HepG2 (cell line): ENCODE measurements around the gene SMARCD1. TPM values are rescaled to one million over a fixed set of nuclear protein-coding genes. Genes with fewer than 3 reads are reported as not detected.

ENCODE experiments used
- ARNTL ChIP-seq: sonication (generic); formaldehyde crosslinking; IDR thresholded peaks from 2 replicates; pipeline ENCODE4 v1.4.0; 2020; ENCODE audit warnings: mild to moderate bottlenecking, missing genetic modification reagents
- CHCHD3 ChIP-seq: sonication (generic); formaldehyde crosslinking; IDR thresholded peaks from 2 replicates; pipeline ENCODE4 v1.8.0; 2022; ENCODE audit warnings: mild to moderate bottlenecking, missing genetic modification reagents, moderate library complexity
- DRAP1 ChIP-seq: IDR thresholded peaks from 2 replicates; pipeline ENCODE4 v1.6.1; 2016; ENCODE audit warnings: missing genetic modification reagents, missing compliant biosample characterization
- FOSL2 ChIP-seq: sonication (generic); formaldehyde crosslinking; IDR thresholded peaks from 2 replicates; pipeline ENCODE4 v1.4.0; 2020; ENCODE audit warnings: missing genetic modification reagents
- FOXA1 ChIP-seq, 2 experiments: fragments of 450-650 bp in 1 of 2; sonication (generic) in 1 of 2; formaldehyde crosslinking in 1 of 2; IDR thresholded peaks; 2 replicates each; pipeline versions ENCODE4 v1.4.0 to v1.6.1; 2016 to 2020; ENCODE audit warnings: missing genetic modification reagents in 1 of 2
- HDAC2 ChIP-seq: sonication (generic); formaldehyde crosslinking; IDR thresholded peaks from 2 replicates; pipeline ENCODE4 v1.4.0; 2020; ENCODE audit warnings: missing genetic modification reagents
- HMG20B ChIP-seq: conservative IDR thresholded peaks from 2 replicates; pipeline ENCODE4 v1.6.1; 2016; ENCODE audit warnings: missing genetic modification reagents, missing compliant biosample characterization
- IRF2 ChIP-seq: IDR thresholded peaks from 2 replicates; pipeline ENCODE4 v1.6.1; 2018; ENCODE audit warnings: missing genetic modification reagents, missing compliant biosample characterization
- ISL2 ChIP-seq: sonication (generic); formaldehyde crosslinking; IDR thresholded peaks from 2 replicates; pipeline ENCODE4 v1.5.0; 2020; ENCODE audit warnings: missing genetic modification reagents
- KDM6A ChIP-seq: IDR thresholded peaks from 2 replicates; pipeline ENCODE4 v1.6.1; 2016; ENCODE audit warnings: low read depth
- MAFG ChIP-seq: sonication (generic); formaldehyde crosslinking; IDR thresholded peaks from 2 replicates; pipeline ENCODE4 v1.5.1; 2020; ENCODE audit warnings: mild to moderate bottlenecking, missing genetic modification reagents
- MIER2 ChIP-seq: IDR thresholded peaks from 2 replicates; pipeline ENCODE4 v1.6.1; 2016; ENCODE audit warnings: missing biosample characterization, missing genetic modification reagents
- MXD4 ChIP-seq: IDR thresholded peaks from 2 replicates; pipeline ENCODE4 v1.6.1; 2016; ENCODE audit warnings: mild to moderate bottlenecking, missing biosample characterization, missing genetic modification reagents
- PAX8 ChIP-seq: sonication (generic); formaldehyde crosslinking; IDR thresholded peaks from 2 replicates; pipeline ENCODE4 v1.8.0; 2022; ENCODE audit warnings: mild to moderate bottlenecking, missing genetic modification reagents, borderline replicate concordance
- RBAK ChIP-seq: sonication (generic); formaldehyde crosslinking; IDR thresholded peaks from 2 replicates; pipeline ENCODE4 v1.5.1; 2020; ENCODE audit warnings: mild to moderate bottlenecking, missing genetic modification reagents
- SCMH1 ChIP-seq: sonication (generic); formaldehyde crosslinking; IDR thresholded peaks from 2 replicates; pipeline ENCODE4 v1.9.0; 2021; ENCODE audit warnings: missing genetic modification reagents, mild to moderate bottlenecking, borderline replicate concordance
- SIX1 ChIP-seq: sonication (generic); formaldehyde crosslinking; IDR thresholded peaks from 2 replicates; pipeline ENCODE4 v1.4.0; 2020; ENCODE audit warnings: missing genetic modification reagents, borderline replicate concordance
- TFE3 ChIP-seq: IDR thresholded peaks from 2 replicates; pipeline ENCODE4 v1.6.1; 2016
- YEATS2 ChIP-seq: sonication (generic); formaldehyde crosslinking; IDR thresholded peaks from 2 replicates; pipeline ENCODE4 v1.4.0; 2020; ENCODE audit warnings: missing genetic modification reagents, borderline replicate concordance
- ZNF101 ChIP-seq: sonication (generic); formaldehyde crosslinking; IDR thresholded peaks from 2 replicates; pipeline ENCODE4 v1.4.0; 2020; ENCODE audit warnings: mild to moderate bottlenecking, low read depth, missing genetic modification reagents, borderline replicate concordance
- ZNF17 ChIP-seq: sonication (generic); formaldehyde crosslinking; IDR thresholded peaks from 2 replicates; pipeline ENCODE4 v1.5.0; 2020; ENCODE audit warnings: mild to moderate bottlenecking, missing genetic modification reagents
- ZNF263 ChIP-seq: sonication (generic); formaldehyde crosslinking; IDR thresholded peaks from 2 replicates; pipeline ENCODE4 v1.4.0; 2020; ENCODE audit warnings: missing genetic modification reagents
- ZNF383 ChIP-seq: sonication (generic); formaldehyde crosslinking; IDR thresholded peaks from 2 replicates; pipeline ENCODE4 v1.4.0; 2020; ENCODE audit warnings: missing genetic modification reagents, mild to moderate bottlenecking, borderline replicate concordance
- ZNF503 ChIP-seq: sonication (generic); formaldehyde crosslinking; IDR thresholded peaks from 2 replicates; pipeline ENCODE4 v1.4.0; 2020; ENCODE audit warnings: missing genetic modification reagents
- ZNF512 ChIP-seq: sonication (generic); formaldehyde crosslinking; IDR thresholded peaks from 2 replicates; pipeline ENCODE4 v1.4.0; 2020; ENCODE audit warnings: mild to moderate bottlenecking, missing genetic modification reagents
- ZNF589 ChIP-seq: sonication (generic); formaldehyde crosslinking; conservative IDR thresholded peaks from 2 replicates; pipeline ENCODE4 v1.8.0; 2022; ENCODE audit warnings: mild to moderate bottlenecking, moderate library complexity, missing genetic modification reagents
- ZNF709 ChIP-seq: sonication (generic); formaldehyde crosslinking; IDR thresholded peaks from 2 replicates; pipeline ENCODE4 v1.5.0; 2020; ENCODE audit warnings: mild to moderate bottlenecking, missing genetic modification reagents
- ZNF713 ChIP-seq: sonication (generic); formaldehyde crosslinking; IDR thresholded peaks from 2 replicates; pipeline ENCODE4 v1.4.0; 2020; ENCODE audit warnings: mild to moderate bottlenecking, missing genetic modification reagents
- ZNF788 ChIP-seq: sonication (generic); formaldehyde crosslinking; IDR thresholded peaks from 2 replicates; pipeline ENCODE4 v1.5.0; 2020; ENCODE audit warnings: mild to moderate bottlenecking, missing genetic modification reagents, borderline replicate concordance
- polyA plus RNA-seq, 8 experiments: library from polyadenylated mRNA; depleted of rRNA in 3 of 8; stranded (reverse) in 7 of 8; unstranded in 1 of 8; fragments of >200 nt; fragmentation: Illumina TruSeq in 4 of 8; extraction: Trizol in 4 of 8; gene quantifications; 2 replicates each; pipeline versions ENCODE4 v1.2.1 to v1.2.3, GENCODE V29; 2011 to 2016; ENCODE audit warnings: low read depth in 4 of 8, missing spikeins in 1 of 8, mixed read lengths in 1 of 8; ENCODE audit not compliant: insufficient read depth in 1 of 8
- total RNA-seq, 5 experiments: library from RNA; depleted of rRNA; stranded (reverse); fragments of >200 nt; fragmentation: Illumina TruSeq; extraction: Trizol; gene quantifications; 2 replicates each; pipeline ENCODE4 v1.2.3, GENCODE V29; 2016; ENCODE audit warnings: low read depth in 1 of 5

Gene SMARCD1
- total and polyA plus RNA-seq, 2 of the 13 experiments (the other 11 are each of a cell fraction or from before 2014, with no cell fraction given) = 51.7 to 54.6 TPM

- no peak for TF ChIP-seq ZNF709 (CRISPR knock-in tag)
- 0 out of 2 replicates have a peak, but pooled peaks have one; percentile 19 for TF ChIP-seq HMG20B (CRISPR knock-in tag)
- TF ChIP-seq ISL2 = no peak
- TF ChIP-seq ARNTL (CRISPR knock-in tag) = peak; percentile 85
- TF ChIP-seq HDAC2 = peak; percentile 87
- TF ChIP-seq IRF2 (CRISPR knock-in tag) = peak; percentile 66; the same call in 1 of the 2 replicates
- TF ChIP-seq DRAP1 (CRISPR knock-in tag) = peak; percentile 56; the same call in 1 of the 2 replicates
- TF ChIP-seq ZNF101 = no peak
- TF ChIP-seq ZNF589 (CRISPR knock-in tag) = no peak
- TF ChIP-seq ZNF263 (CRISPR knock-in tag) = no peak
- TF ChIP-seq PAX8 (CRISPR knock-in tag) = no peak
- no peak for TF ChIP-seq ZNF503
- no peak for TF ChIP-seq ZNF713 (CRISPR knock-in tag)
- peak; percentile 86 for TF ChIP-seq TFE3 (CRISPR knock-in tag)
- no peak for TF ChIP-seq SCMH1
- TF ChIP-seq ZNF17 (CRISPR knock-in tag) = no peak
- peak; percentile 63; the same call in 1 of the 2 replicates for TF ChIP-seq KDM6A (CRISPR knock-in tag)
- TF ChIP-seq ZNF383 (CRISPR knock-in tag) = no peak
- TF ChIP-seq MXD4 (CRISPR knock-in tag) = 0 out of 2 replicates have a peak, but pooled peaks have one; percentile 42
- peak; percentile 81 for TF ChIP-seq FOSL2 (CRISPR knock-in tag)
- TF ChIP-seq ZNF512 = no peak
- TF ChIP-seq ZNF788 = 0 out of 2 replicates have a peak, but pooled peaks have one; percentile 54
- peak; percentile 65; the same call in 1 of the 2 replicates for TF ChIP-seq YEATS2 (CRISPR knock-in tag)
- TF ChIP-seq MIER2 (CRISPR knock-in tag) = peak; percentile 14; the same call in 1 of the 2 replicates
- no peak for TF ChIP-seq MAFG (CRISPR knock-in tag)
- no peak for TF ChIP-seq SIX1 (CRISPR knock-in tag)
- no peak for TF ChIP-seq CHCHD3 (CRISPR knock-in tag)
- no peak for TF ChIP-seq FOXA1 (IDR thresholded peaks at IDR 0.05)
- TF ChIP-seq FOXA1 (CRISPR knock-in tag; IDR thresholded peaks at IDR 0.05) = peak; percentile 90
- no peak for TF ChIP-seq RBAK
Observed at GRCh38 chr12:50082644-50083043, 2.5 kb upstream of the SMARCD1 start (continued).
